Activated CD4-positive, alpha-beta T cell treated with anti-CD3 and anti-CD28 coated beads, Interleukin-2, amount 50 U/mL, for 16 hours (primary cell): ENCODE measurements around the gene MDP1.
A peak's percentile ranks its signal among the peaks of the same experiment; 100 is the strongest.
"Not testable (repeated sequence)": the region's sequence is repeated elsewhere in the genome, so short reads cannot be mapped to it uniquely, and the experiment has no call there.

Source experiments
- DNase-seq: peaks from one replicate; pipeline ENCODE4 v3.0.0-alpha.2; 2020

Gene MDP1

GRCh38 chr14:24250354-24250753 lies 34.5 kb upstream of the MDP1 start:
- DNase-seq: no peak

- DNase-seq: no peak
These were observed 33.6 kb upstream of the MDP1 start for GRCh38 chr14:24249230-24250021.

GRCh38 chr14:24247422-24247821 lies 31.6 kb upstream of the MDP1 start:
- DNase-seq: peak; percentile 34

GRCh38 chr14:24246765-24247212 lies 30.9 kb upstream of the MDP1 start:
- DNase-seq: peak; percentile 85

GRCh38 chr14:24245350-24245749 lies 29.5 kb upstream of the MDP1 start:
- DNase-seq: not testable (repeated sequence)

- no peak for DNase-seq
These were observed 27.5 kb upstream of the MDP1 start for GRCh38 chr14:24243336-24243836.

GRCh38 chr14:24241829-24242443 lies 26.1 kb upstream of the MDP1 start:
- peak; percentile 94 for DNase-seq

- DNase-seq: no peak
These were observed 24.4 kb upstream of the MDP1 start for GRCh38 chr14:24240110-24240918.

GRCh38 chr14:24238527-24239037 lies 22.7 kb upstream of the MDP1 start:
- DNase-seq: no peak

- DNase-seq: no peak
These were observed 22.3 kb upstream of the MDP1 start for GRCh38 chr14:24238123-24238522.

GRCh38 chr14:24237463-24237955 lies 21.6 kb upstream of the MDP1 start:
- DNase-seq: no peak

- no peak for DNase-seq
These were observed 21.0 kb upstream of the MDP1 start for GRCh38 chr14:24236689-24237462.

- DNase-seq: no peak
These were observed 20.2 kb upstream of the MDP1 start for GRCh38 chr14:24235804-24236688.

GRCh38 chr14:24234095-24235005 lies 18.5 kb upstream of the MDP1 start:
- DNase-seq: no peak

- no peak for DNase-seq
These were observed 17.6 kb upstream of the MDP1 start for GRCh38 chr14:24233538-24233866.

- DNase-seq: no peak
These were observed 17.0 kb upstream of the MDP1 start, which contains the start of gene GMPR2 for GRCh38 chr14:24232645-24233537. TSS of gene GMPR2 (plus strand) at chr14:24232929. CDS start at chr14:24233254, 325 bp downstream.

- DNase-seq: peak; percentile 96
These were observed 16.3 kb upstream of the MDP1 start, which contains the start of gene NEDD8 for GRCh38 chr14:24232121-24232644. TSS of gene NEDD8 (minus strand) at chr14:24232367. CDS start at chr14:24232267, 100 bp downstream.
